GM19328 (cell line): ENCODE results near the gene PFDN2.
"Not testable (repeated sequence)": the region's sequence is repeated elsewhere in the genome, so short reads cannot be mapped to it uniquely, and the experiment has no call there.

Experiments used
- ATAC-seq: cut with Tn5 transposase; IDR thresholded peaks from one replicate; pipeline ENCODE4 v1.9.1; 2021; ENCODE audit warnings: mild to moderate bottlenecking, moderate library complexity; ENCODE audit not compliant: unreplicated experiment

Gene PFDN2

GRCh38 chr1:161139766-161140165, 21.9 kb upstream of the PFDN2 start:
- no peak for ATAC-seq

- no peak for ATAC-seq
Measured at GRCh38 chr1:161138431-161138830, 20.6 kb upstream of the PFDN2 start.

- no peak for ATAC-seq
Measured at GRCh38 chr1:161137881-161138280, 20.0 kb upstream of the PFDN2 start.

GRCh38 chr1:161133220-161133740, 15.4 kb upstream of the PFDN2 start:
- no peak for ATAC-seq

GRCh38 chr1:161132410-161133219, 14.8 kb upstream of the PFDN2 start, which contains the start of gene DEDD:
DEDD (minus strand) TSS chr1:161132667; CDS start chr1:161124462, 8,205 bp downstream.
- peak; percentile 91 for ATAC-seq

- ATAC-seq, result no peak
Measured at GRCh38 chr1:161131523-161132409, 13.9 kb upstream of the PFDN2 start.

- no peak for ATAC-seq
Measured at GRCh38 chr1:161130266-161130665, 12.4 kb upstream of the PFDN2 start.

GRCh38 chr1:161128591-161129420, 11.0 kb upstream of the PFDN2 start:
- ATAC-seq, result no peak

GRCh38 chr1:161127649-161128048, 9.8 kb upstream of the PFDN2 start:
- no peak for ATAC-seq

GRCh38 chr1:161122967-161123366, 5.1 kb upstream of the PFDN2 start:
- no peak for ATAC-seq

- ATAC-seq, result no peak
Measured at GRCh38 chr1:161121834-161122233, 4.0 kb upstream of the PFDN2 start.

- no peak for ATAC-seq
Measured at GRCh38 chr1:161121042-161121650, 3.3 kb upstream of the PFDN2 start.

GRCh38 chr1:161119092-161119903, 1.5 kb upstream of the PFDN2 start:
- ATAC-seq, result no peak

GRCh38 chr1:161115961-161116360, 1.9 kb downstream of the PFDN2 start:
- ATAC-seq, result not testable (repeated sequence)

GRCh38 chr1:161115132-161115711, 2.6 kb downstream of the PFDN2 start:
- ATAC-seq, result no peak

- ATAC-seq, result no peak
Measured at GRCh38 chr1:161114556-161114955, 3.3 kb downstream of the PFDN2 start.

- ATAC-seq, result no peak
Measured at GRCh38 chr1:161113915-161114314, 3.9 kb downstream of the PFDN2 start.

- ATAC-seq, result no peak
Measured at GRCh38 chr1:161111527-161111926, 6.3 kb downstream of the PFDN2 start.

GRCh38 chr1:161111117-161111516, 6.7 kb downstream of the PFDN2 start:
- ATAC-seq, result no peak
